ENCODE measurements around the gene ANO2.

DNA sequence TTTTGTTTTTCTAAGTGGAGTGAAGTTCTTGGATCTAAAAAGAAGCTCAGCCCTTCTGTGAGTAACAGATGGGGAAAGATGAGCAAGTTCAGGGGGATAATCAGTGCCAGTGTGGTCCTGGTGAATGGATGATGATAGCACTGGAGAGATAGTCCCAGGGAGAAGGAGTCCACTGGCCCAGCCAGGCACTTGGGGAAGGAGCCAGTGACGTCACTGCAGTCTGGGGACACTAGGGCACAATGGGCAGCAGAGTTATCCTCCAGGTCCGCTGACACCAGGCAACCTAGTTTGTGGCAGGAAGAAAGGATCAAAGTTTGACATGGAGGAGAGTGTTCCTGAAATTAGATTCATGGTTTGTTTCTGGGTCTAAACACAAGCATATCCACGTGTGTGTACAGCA, 411.7 kb downstream of the ANO2 start:
- no peak for TF ChIP-seq POLR2A (IDR thresholded peaks at IDR 0.05)
- TF ChIP-seq, protein P1, sequence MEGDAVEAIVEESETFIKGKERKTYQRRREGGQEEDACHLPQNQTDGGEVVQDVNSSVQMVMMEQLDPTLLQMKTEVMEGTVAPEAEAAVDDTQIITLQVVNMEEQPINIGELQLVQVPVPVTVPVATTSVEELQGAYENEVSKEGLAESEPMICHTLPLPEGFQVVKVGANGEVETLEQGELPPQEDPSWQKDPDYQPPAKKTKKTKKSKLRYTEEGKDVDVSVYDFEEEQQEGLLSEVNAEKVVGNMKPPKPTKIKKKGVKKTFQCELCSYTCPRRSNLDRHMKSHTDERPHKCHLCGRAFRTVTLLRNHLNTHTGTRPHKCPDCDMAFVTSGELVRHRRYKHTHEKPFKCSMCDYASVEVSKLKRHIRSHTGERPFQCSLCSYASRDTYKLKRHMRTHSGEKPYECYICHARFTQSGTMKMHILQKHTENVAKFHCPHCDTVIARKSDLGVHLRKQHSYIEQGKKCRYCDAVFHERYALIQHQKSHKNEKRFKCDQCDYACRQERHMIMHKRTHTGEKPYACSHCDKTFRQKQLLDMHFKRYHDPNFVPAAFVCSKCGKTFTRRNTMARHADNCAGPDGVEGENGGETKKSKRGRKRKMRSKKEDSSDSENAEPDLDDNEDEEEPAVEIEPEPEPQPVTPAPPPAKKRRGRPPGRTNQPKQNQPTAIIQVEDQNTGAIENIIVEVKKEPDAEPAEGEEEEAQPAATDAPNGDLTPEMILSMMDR (IDR thresholded peaks at IDR 0.05): no peak

Data from uterus (tissue), 2 donors.